GM18511 (cell line): ENCODE data around the gene PODNL1.
A peak's percentile ranks its signal among the peaks of the same experiment; 100 is the strongest.

Source experiments
- ATAC-seq: cut with Tn5 transposase; IDR thresholded peaks from one replicate; pipeline ENCODE4 v1.9.1; 2021; ENCODE audit warnings: mild to moderate bottlenecking, moderate library complexity; ENCODE audit not compliant: unreplicated experiment

PODNL1 gene

DNA sequence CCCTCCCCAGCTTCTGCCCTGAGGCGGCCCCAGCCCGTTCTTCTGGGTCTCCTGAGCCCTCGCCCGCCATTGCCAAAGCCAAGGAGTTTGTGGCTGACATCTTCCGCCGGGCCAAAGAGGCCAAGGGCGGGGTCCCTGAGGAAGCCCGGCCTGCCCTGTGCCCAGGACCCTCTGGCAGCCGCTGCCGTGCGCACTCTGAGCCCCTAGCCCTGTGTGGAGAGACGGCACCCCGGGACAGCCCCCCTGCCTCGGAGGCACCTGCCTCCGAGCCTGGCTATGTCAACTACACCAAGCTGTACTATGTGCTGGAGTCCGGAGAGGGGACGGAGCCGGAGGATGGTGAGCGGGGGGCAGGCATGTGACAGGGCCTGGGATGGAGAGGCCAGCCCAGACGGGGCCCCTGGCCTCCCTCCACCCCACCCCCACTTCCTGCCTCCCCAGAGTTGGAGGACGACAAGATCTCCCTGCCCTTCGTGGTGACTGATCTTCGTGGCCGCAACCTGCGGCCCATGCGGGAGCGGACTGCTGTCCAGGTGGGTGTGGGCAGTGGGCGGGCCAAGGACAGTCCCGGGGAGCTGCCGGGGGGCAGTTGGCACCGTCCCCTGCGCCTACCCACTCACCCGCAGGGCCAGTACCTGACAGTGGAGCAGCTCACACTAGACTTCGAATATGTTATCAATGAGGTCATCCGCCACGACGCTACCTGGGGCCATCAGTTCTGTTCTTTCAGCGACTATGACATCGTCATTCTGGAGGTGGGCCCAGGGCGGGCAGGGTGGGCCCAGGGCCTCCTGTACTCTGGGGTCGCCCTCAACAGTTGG, 21.1 kb upstream of the PODNL1 start:
- no peak for ATAC-seq

DNA sequence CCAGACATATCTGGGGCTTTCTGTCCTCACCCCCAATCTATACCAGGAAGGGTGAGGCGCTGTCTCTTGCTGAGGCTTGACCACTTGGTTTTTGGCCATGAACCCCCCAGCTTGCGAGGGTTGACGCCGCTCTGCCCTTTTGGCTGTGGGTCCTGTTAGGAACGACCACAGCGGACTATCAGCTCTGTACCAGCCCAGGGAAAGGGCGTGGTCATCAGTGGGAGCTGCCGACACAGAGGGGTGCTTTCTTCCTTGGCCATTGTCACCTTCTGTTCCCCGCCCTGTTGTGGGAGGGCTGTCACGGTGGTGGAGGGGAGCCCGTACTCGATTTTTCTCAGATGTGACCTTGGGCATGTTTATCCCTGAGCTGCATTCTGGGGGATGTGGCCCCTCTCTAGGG, 19.8 kb upstream of the PODNL1 start:
- no peak for ATAC-seq

DNA sequence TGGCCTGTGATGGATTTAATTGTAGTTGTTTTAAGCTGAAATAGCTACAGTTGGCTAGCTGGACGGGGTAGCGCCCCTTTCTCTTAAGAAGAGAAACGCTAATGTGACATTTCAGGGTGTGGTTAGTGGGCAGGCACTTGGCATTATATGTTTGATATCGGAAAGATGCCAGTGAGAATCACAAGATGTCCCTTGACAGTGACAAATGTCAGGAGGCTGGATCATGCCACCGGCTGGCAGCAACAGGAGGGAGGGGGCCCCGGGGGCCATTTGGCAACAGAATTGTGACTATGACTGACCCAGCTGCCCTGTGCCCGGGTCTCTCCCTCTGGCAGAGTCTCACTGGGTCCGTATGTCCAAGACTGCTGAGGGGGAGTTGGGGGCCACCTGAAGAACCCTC, 18.8 kb upstream of the PODNL1 start:
- ATAC-seq: no peak

DNA sequence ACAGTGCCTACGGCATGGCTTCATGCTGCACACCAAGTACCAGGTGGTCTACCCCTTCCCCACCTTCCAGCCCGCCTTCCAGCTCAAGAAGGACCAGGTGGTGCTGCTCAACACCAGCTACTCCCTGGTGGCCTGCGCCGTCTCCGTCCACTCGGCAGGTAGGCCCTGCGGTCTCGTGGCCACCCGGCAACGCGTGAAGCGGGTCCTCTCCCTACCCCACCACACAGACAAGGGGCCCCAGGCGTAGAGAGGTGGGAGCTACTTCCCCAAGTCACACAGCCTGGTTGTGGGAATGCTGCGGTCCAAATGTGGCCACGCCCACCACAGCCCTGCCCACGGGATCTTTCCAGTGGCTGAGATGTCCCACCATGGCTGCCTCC, 18.1 kb upstream of the PODNL1 start:
- ATAC-seq: no peak

DNA sequence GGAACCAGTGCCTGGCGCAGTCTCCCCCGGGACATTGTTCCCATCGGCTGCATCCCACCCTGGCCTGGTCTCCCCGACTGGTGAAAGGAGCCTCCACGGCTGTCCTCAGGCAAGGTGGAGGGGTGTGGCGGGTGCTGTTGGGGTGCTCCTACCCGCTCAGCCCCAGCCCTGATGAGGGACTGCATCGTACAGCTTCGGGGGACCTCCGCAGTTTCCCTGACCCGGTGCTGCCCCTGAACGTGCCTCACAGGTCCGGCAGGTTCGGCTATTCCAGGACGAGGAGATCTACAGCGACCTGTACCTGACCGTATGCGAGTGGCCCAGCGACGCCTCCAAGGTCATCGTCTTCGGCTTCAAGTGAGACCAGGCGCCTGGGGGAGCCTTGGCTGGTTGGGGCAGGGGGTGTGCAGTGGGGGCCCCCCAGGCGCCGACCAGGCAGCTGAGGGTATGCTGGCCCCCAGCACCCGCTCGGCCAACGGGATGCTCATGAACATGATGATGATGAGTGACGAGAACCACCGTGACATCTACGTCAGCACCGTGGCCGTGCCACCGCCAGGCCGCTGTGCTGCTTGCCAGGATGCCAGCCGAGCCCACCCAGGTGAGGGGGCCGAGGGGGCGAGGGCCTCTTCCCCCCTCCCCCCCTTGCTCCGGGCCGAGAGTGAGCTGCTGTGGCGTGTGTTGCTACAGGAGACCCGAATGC, 17.6 kb upstream of the PODNL1 start:
- ATAC-seq: no peak

DNA sequence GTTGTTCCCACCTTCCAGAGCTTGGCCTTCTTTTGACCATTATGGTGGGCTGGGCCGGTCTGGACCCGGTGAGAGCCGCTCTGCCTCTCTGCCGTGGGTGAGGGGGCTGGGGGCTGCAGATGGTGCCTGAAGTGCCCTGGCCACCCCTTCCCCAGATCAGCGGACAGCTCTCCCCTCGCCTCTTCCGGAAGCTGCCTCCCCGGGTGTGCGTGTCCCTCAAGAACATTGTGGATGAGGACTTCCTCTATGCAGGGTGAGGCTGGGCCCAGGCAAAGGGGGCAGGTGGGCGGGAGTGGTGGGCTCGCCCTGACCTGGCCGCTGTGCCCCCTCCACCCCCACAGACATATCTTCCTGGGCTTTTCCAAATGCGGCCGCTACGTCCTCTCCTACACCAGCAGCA, 16.0 kb upstream of the PODNL1 start:
- ATAC-seq: no peak

DNA sequence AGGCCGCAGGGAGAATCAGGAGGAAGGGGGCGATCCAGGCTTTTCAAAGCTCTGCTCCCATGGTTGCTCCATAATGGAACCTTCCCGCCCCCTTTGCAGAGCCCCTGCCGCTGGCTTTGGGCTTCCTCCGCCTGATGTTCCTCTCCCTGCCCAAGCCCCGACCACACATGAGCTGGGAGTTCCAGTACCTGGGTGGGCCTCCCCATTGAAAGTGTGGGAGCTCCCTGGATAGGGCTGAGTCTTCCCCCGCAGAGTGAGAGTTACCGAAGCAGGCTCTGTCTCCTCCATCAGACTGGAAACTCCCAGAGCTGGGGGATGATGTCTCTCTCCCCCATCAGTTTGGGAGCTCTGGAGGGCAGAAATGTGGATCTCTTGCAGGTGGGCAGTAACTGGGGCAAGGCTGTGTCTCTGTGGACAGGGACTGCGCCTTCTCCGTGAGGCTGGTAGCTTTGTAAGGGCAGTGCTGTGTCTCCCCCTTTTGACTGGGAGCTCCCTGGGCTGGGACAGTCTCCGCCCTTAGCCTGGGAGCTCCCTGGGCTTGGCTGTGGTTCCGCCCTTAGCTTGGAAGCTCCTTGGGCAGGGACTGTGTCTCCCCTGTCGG, 14.8 kb upstream of the PODNL1 start:
- no peak for ATAC-seq

DNA sequence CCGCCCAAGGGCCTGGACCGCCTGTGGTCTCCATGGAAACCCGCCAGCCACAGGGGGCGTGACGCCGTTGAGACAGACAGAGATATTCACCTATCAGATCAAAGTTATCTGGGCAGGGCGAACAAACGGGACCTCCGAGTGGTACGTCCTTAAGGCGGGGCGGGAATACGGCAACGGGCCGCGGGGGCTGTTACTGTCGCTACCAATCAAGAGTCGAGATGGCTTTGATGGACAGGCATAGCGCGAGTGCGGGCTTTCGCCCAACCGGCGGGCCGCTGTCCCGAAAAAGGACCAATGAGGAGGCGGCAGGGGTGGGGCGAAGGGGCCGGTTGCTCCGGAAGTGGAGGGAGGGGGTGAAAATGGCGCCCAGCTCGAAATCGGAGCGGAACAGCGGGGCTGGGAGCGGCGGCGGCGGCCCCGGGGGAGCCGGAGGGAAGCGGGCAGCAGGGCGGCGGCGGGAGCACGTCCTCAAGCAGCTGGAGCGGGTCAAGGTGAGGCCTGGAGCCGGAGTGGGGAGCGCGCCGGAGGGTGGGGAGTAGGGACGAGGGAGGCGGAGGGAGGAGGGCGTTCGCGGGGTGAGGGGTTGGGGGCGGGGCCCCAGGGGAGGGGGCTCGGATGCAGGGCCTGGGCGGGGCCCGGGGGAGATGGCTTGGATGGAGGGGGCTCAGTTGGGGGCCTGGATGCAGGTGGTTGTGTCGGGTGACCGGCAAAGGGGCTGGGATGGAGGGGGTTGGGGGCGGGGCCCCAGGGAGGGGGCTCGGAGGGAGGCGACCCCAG, 14.1 kb upstream of the PODNL1 start, which contains the start of gene DCAF15:
DCAF15 (plus strand) TSS at position 356 of the 777 bp plus-strand sequence; CDS start at position 360, 4 bp downstream.
- peak; percentile 98 for ATAC-seq

DNA sequence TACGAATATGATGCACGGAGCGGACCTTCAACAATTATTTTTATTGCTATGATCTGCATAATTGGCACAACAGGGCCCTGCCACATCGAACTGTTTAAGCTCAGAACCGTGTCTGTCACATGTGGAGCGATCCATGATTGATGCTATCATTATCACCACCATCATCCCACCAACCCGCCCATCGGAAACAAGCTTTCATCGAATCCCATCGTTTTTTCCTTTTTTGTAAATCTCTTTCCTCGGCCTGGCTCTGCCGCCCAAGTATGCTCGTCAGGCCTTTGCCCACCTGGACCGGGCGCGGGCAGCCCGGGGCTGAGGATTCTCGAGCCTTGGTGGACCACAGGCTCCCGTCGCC, 13.6 kb upstream of the PODNL1 start:
- ATAC-seq: peak; percentile 3

DNA sequence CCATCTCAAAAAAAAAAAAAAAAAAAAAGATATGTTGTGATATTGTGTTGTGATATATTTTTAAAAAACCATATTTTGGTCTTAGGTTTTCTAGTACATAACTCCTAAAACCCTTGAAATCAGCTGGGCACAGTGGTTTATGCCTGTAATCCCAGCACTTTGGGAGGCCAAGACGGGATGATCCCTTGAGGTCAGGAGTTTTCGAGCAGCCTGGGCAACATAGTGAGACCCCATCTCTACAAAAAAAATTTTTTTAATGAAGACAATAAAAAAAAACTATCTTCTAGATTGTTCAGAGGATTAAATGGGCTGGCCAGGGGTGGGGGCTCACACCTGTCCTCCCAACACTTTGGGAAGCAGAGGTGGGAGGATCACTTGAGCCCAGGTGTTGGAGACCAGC, 12.8 kb upstream of the PODNL1 start:
- no peak for ATAC-seq

DNA sequence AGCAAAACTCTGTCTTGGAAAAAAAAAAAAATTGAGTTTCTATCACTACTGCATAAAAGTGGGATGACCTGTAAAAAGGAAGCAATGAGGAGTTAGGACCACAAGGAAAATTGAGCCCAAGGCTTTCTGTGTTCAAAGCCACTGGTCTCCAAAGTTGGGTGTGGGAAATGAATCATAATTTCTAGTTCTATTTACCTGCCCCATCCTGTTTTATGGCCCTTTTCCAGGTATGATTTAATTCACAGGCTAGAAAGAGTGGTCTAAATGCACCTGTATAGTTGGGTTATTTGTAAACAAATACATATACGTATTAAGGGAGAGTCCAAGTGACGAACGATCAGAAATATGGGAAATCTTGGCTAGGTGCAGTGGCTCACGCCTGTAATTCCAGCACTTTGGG, 8.2 kb upstream of the PODNL1 start:
- no peak for ATAC-seq

DNA sequence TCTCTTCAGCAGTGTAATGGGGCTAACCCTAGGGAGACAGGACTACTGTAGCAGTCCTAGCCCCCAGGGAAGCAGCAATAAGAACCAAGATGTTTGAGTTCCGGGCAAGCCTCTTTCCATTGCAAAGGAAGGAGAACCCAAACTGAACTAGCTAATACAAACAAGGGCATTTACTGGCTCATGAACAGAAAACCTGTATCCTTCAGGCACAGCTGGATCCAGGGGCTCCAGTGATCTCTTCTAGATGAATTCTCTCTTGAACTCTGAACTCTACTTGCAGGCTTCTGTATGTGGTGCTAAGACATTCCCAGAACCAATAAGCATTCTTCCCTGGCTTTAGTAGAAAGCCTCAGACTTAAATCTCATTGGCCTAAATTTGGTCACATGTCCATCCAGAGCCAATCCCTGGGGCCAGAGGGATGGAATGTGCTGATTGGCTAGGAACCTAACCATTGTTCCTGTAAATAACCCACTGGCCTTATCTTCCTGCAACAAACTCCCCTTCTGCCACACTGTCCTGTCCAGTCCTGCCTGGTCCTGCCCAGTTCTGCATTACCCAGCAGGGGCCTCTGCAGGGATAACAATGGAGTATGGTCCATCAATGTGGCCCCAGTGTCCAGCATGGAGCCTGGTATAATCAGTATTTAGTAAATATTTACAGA, 3.9 kb upstream of the PODNL1 start:
- ATAC-seq: no peak

DNA sequence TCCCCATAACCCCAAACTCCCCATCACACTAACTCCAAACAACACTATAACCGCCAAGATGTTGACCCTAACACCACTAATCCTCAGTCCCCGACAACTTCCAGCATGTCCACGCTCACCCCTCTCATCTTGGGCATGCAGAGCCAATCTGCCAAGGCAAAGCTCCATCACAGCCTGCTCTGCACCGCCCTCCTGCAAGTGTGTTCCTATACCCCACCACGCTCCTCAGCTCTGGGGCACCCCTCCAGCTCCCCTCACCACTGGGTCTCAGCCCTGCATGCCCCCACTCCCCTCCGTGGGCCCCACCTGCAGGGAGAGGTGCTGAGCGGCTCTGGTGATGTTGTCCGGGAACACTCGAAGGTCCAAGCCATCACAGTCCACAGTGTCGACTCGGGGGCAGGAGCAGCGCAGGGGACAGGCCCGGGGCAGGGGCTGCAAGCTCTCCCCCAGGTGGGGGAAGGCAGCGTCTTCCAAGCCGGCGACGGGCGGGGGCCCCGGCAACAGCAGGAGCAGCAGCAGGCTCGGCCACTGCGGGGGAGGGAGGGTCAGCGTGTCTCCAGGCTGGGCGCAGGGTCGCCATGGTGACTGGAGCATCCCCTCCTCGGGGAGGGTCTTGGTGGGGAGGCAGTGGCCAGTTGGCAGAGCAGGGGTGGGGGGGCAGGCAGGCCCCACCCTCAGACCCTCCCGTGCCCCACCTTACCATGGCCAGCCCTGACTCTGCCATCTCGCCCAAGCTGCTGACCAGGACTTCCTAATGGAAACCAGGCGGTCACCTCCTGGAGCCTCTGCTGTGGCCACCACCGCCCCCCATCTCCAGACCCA, 527 bp downstream of the PODNL1 start:
- no peak for ATAC-seq

DNA sequence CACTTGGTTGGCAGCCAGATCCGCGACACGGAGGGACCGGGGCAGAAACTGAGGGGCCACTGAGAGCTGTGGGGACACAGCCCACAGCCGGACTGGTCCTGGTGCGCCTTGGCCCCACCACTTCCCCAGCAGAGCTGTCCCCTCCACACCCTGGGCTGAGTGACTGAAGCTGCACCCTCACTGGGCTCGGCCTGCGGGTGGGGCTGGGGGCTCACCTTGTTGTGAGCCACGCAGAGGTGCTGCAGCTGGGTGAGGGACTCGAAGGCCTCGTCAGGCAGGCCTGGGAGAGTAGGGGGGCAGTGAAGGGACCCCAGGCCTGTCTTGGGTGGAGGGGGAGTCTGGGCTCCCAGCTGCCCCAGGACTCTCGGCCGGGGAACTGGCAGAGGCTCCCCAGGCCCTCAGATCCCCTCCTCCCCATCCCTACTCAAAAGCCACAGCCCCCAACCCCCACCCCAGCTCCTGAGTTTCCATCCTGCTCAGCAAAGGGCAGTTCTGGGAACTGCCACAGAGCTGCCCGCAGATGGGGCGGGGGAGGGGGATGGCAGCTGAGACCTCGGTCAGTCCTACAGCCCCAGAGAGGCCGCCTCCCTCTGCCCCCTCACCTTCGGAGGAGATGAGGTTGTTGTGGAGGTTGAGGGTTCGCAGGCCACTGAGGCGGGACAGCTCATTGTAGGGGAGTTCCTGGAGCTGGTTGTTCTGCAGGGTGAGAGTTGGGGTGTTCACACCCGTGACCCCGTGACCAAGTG, 2.3 kb downstream of the PODNL1 start:
- no peak for ATAC-seq

DNA sequence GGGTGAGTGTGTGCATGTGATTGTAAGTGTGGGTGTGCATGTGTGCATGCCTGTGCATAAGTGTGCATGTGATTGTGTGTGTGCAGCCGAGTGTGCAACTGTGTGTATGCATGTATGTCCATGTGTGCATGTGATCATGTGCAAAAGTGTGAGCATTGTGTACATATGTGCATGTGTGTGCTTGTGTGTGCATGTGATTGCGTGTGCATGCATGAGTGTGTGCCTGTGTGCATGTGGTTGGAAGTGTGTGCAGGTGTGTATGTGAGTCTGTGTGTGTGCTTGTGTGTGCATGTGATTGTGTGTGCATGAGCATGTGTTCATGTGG, 3.5 kb downstream of the PODNL1 start:
- no peak for ATAC-seq

DNA sequence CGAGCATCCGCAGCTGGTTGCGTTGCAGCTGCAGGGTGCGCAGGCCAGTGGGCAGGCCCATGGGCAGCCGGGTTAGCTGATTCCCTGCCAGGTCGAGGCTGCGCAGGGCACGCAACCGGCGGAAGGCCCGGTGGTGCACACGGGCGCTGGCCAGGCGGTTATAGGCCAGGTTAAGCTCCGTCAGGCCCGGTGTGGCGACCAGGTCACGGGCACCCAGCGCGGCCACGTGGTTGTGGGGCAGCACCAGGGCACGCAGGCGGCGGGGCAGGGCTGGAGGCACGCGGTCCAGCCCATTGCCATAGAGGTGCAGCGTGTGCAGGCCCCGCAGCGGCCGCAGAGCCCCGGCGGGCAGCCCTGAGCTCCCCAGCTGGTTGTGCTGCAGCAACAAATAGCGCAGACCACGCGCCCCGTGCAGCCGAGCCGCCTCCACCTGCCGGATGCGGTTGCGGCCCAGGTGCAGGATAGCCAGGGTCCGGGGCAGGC, 5.3 kb downstream of the PODNL1 start:
- no peak for ATAC-seq

DNA sequence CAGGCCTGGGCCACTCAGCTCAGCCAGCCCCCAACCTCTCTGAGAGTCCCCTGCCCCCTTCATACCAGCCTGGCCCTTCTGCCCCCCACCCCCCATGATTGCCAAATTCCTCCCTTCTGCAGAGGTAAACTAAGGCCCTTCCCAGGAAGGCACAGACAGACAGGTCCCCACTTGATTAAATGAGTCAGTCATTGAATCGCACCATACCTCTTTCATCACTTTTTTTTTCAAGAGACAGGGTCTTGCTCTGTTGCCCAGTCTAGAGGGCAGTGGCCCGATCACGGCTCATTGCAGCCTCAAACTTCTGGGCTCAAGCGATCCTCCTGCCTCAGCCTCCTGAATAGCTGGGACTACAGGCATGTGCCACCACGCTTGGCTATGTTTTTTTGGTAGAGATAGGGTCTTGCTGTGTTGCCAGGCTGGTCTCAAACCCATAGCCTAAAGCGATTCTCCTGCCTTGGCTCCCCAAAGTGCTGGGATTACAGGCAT, 6.0 kb downstream of the PODNL1 start:
- no peak for ATAC-seq

DNA sequence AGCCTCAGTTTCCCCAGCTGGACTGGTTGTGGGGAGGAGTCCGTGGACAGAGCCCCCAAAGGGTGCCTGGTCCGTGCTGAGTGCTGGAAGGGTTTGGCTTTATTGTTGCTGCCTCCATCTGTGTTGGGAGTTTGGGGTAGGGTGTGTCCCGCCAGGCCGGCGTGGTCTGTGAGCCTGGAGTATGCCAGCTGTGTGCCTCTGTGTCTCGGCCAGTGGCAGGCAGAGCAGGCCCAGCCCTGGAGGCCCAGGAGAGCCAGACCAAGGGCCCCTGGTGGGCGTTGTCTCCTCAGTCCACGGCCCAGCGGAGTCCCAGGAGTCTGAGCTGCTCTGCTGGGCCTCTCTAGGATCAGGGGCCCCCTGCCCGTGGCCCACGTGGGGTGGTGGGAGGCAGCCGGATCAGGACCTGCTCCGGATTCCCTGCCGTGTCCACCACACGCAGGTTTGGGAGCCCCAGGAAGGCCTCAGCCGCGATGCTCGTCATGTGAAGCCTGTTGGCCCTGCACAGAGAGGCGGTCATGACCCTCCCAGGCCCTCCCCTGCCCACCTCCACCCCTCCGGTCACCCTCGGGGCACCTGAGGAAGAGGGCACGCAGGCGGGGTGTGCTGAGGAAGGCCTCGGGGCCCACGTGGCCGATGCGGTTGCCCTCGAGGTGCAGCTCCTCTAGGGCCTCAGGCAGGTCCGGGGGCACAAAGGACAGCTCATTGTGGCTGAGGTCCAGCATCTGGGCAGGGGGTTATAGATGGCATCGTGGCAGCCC, 6.6 kb downstream of the PODNL1 start:
- no peak for ATAC-seq
